PFSK-1 (cell line): ENCODE results near the gene SHCBP1L.

ENCODE experiments used
- FOXP2 ChIP-seq: optimal IDR thresholded peaks from 2 replicates; pipeline ENCODE3; 2011; ENCODE audit warnings: borderline replicate concordance, control low read depth, inconsistent platforms; ENCODE audit not compliant: insufficient read depth; ENCODE audit errors: extremely low read length, extremely low read depth
- POLR2AphosphoS5 ChIP-seq: IDR thresholded peaks from 2 replicates; pipeline ENCODE4 v1.6.1; 2012; ENCODE audit warnings: low read depth, mild to moderate bottlenecking, control low read depth, low read length, moderate library complexity
- REST ChIP-seq, 2 experiments: IDR thresholded peaks; 2 replicates each; pipeline versions ENCODE4 v1.6.1 to v1.8.0; 2011 to 2012; ENCODE audit warnings: low read depth in 2 of 2, low read length in 2 of 2, control low read depth in 1 of 2, inconsistent platforms in 1 of 2, mild to moderate bottlenecking in 1 of 2, moderate library complexity in 1 of 2; ENCODE audit not compliant: insufficient read depth in 1 of 2
- SIN3A ChIP-seq: IDR thresholded peaks from 2 replicates; pipeline ENCODE4 v1.6.1; 2012; ENCODE audit warnings: mild to moderate bottlenecking, low read length, moderate library complexity, borderline replicate concordance; ENCODE audit not compliant: insufficient read depth
- TAF1 ChIP-seq: IDR thresholded peaks from 2 replicates; pipeline ENCODE4 v1.6.1; 2012; ENCODE audit warnings: low read length, control low read depth, borderline replicate concordance; ENCODE audit not compliant: insufficient read depth

SHCBP1L gene

GRCh38 chr1:182857212-182857611 is 95.8 kb downstream of the SHCBP1L start:
- TF ChIP-seq SIN3A (no peak), FOXP2 (no peak), REST (IDR thresholded peaks at IDR 0.05; ENCODE audit: insufficient read depth in 1 of 2, low read depth in 2 of 2, low read length in 2 of 2) (no peak)

GRCh38 chr1:182855911-182856310 is 97.1 kb downstream of the SHCBP1L start:
- TF ChIP-seq FOXP2 (no peak), SIN3A (no peak)

GRCh38 chr1:182851825-182852224 is 101.1 kb downstream of the SHCBP1L start:
- TF ChIP-seq POLR2AphosphoS5 (no peak), TAF1 (no peak)

GRCh38 chr1:182850319-182850718 is 102.6 kb downstream of the SHCBP1L start:
- TF ChIP-seq REST (IDR thresholded peaks at IDR 0.05; ENCODE audit: insufficient read depth in 1 of 2, low read depth in 2 of 2, low read length in 2 of 2) (no peak), FOXP2 (no peak), POLR2AphosphoS5 (no peak), TAF1 (no peak), SIN3A (no peak)
